HepG2 (cell line): ENCODE results near the gene RARS2. TPM values are rescaled to one million over a fixed set of nuclear protein-coding genes. Genes with fewer than 3 reads are reported as not detected.

Experiments used
- AKAP8 ChIP-seq: sonication (generic); formaldehyde crosslinking; IDR thresholded peaks from 2 replicates; pipeline ENCODE4 v1.5.1; 2020; ENCODE audit warnings: mild to moderate bottlenecking, missing genetic modification reagents
- ARHGAP35 ChIP-seq: sonication (generic); formaldehyde crosslinking; IDR thresholded peaks from 2 replicates; pipeline ENCODE4 v1.9.0; 2022; ENCODE audit warnings: mild to moderate bottlenecking, inconsistent platforms, moderate library complexity, missing genetic modification reagents, borderline replicate concordance
- ESRRA ChIP-seq: sonication (generic); formaldehyde crosslinking; IDR thresholded peaks from 2 replicates; pipeline ENCODE4 v1.5.1; 2020; ENCODE audit warnings: mild to moderate bottlenecking, low read depth, missing genetic modification reagents
- FOXA1 ChIP-seq, 2 experiments: fragments of 450-650 bp in 1 of 2; sonication (generic) in 1 of 2; formaldehyde crosslinking in 1 of 2; IDR thresholded peaks; 2 replicates each; pipeline versions ENCODE4 v1.4.0 to v1.6.1; 2016 to 2020; ENCODE audit warnings: missing genetic modification reagents in 1 of 2
- KLF9 ChIP-seq: IDR thresholded peaks from 2 replicates; pipeline ENCODE4 v1.6.1; 2016; ENCODE audit warnings: low read depth
- MEIS2 ChIP-seq: sonication (generic); formaldehyde crosslinking; IDR thresholded peaks from 2 replicates; pipeline ENCODE4 v1.9.0; 2021; ENCODE audit warnings: mild to moderate bottlenecking, missing genetic modification reagents
- TRAFD1 ChIP-seq: sonication (generic); formaldehyde crosslinking; IDR thresholded peaks from 2 replicates; pipeline ENCODE4 v1.5.1; 2020; ENCODE audit warnings: missing genetic modification reagents, mild to moderate bottlenecking, borderline replicate concordance
- ZFYVE20 ChIP-seq: sonication (generic); formaldehyde crosslinking; IDR thresholded peaks from 2 replicates; pipeline ENCODE4 v1.8.0; 2023; ENCODE audit warnings: low read depth, mild to moderate bottlenecking, moderate library complexity, missing genetic modification reagents, borderline replicate concordance
- ZNF597 ChIP-seq: sonication (generic); formaldehyde crosslinking; IDR thresholded peaks from 2 replicates; pipeline ENCODE4 v1.5.0; 2020; ENCODE audit warnings: missing genetic modification reagents
- ZNF607 ChIP-seq: sonication (generic); formaldehyde crosslinking; IDR thresholded peaks from 2 replicates; pipeline ENCODE4 v1.5.1; 2020; ENCODE audit warnings: missing genetic modification reagents, mild to moderate bottlenecking, borderline replicate concordance
- ZNF672 ChIP-seq: sonication (generic); formaldehyde crosslinking; IDR thresholded peaks from 2 replicates; pipeline ENCODE4 v1.8.1; 2022; ENCODE audit warnings: missing genetic modification reagents
- ZNF7 ChIP-seq: IDR thresholded peaks from 2 replicates; pipeline ENCODE4 v1.6.1; 2016; ENCODE audit warnings: missing biosample characterization, missing genetic modification reagents
- ZNF737 ChIP-seq: sonication (generic); formaldehyde crosslinking; IDR thresholded peaks from 2 replicates; pipeline ENCODE4 v1.5.0; 2020; ENCODE audit warnings: missing genetic modification reagents, mild to moderate bottlenecking, borderline replicate concordance
- polyA plus RNA-seq, 8 experiments: library from polyadenylated mRNA; depleted of rRNA in 3 of 8; stranded (reverse) in 7 of 8; unstranded in 1 of 8; fragments of >200 nt; fragmentation: Illumina TruSeq in 4 of 8; extraction: Trizol in 4 of 8; gene quantifications; 2 replicates each; pipeline versions ENCODE4 v1.2.1 to v1.2.3, GENCODE V29; 2011 to 2016; ENCODE audit warnings: low read depth in 4 of 8, missing spikeins in 1 of 8, mixed read lengths in 1 of 8; ENCODE audit not compliant: insufficient read depth in 1 of 8
- total RNA-seq, 5 experiments: library from RNA; depleted of rRNA; stranded (reverse); fragments of >200 nt; fragmentation: Illumina TruSeq; extraction: Trizol; gene quantifications; 2 replicates each; pipeline ENCODE4 v1.2.3, GENCODE V29; 2016; ENCODE audit warnings: low read depth in 1 of 5
- TF ChIP-seq, protein P1 (sequence below): sonication (generic); formaldehyde crosslinking; IDR thresholded peaks from 2 replicates; pipeline ENCODE4 v1.4.0; 2020; ENCODE audit warnings: missing genetic modification reagents, borderline replicate concordance
- TF ChIP-seq, protein P2 (sequence below): sonication (generic); formaldehyde crosslinking; IDR thresholded peaks from 2 replicates; pipeline ENCODE4 v1.4.0; 2020; ENCODE audit warnings: low read depth, mild to moderate bottlenecking, missing genetic modification reagents
- TF ChIP-seq, protein P3 (sequence below): sonication (generic); formaldehyde crosslinking; conservative IDR thresholded peaks from 2 replicates; pipeline ENCODE4 v1.4.0; 2020; ENCODE audit warnings: missing genetic modification reagents

The RARS2 gene
- total and polyA plus RNA-seq, 2 of the 13 experiments (the other 11 are each of a cell fraction or from before 2014, with no cell fraction given), result 23.4 to 80.1 TPM

GRCh38 chr6:87472525-87473418 lies 117.0 kb downstream of the RARS2 start, which contains the start of gene SLC35A1 (continued):
- TF ChIP-seq, protein P1, sequence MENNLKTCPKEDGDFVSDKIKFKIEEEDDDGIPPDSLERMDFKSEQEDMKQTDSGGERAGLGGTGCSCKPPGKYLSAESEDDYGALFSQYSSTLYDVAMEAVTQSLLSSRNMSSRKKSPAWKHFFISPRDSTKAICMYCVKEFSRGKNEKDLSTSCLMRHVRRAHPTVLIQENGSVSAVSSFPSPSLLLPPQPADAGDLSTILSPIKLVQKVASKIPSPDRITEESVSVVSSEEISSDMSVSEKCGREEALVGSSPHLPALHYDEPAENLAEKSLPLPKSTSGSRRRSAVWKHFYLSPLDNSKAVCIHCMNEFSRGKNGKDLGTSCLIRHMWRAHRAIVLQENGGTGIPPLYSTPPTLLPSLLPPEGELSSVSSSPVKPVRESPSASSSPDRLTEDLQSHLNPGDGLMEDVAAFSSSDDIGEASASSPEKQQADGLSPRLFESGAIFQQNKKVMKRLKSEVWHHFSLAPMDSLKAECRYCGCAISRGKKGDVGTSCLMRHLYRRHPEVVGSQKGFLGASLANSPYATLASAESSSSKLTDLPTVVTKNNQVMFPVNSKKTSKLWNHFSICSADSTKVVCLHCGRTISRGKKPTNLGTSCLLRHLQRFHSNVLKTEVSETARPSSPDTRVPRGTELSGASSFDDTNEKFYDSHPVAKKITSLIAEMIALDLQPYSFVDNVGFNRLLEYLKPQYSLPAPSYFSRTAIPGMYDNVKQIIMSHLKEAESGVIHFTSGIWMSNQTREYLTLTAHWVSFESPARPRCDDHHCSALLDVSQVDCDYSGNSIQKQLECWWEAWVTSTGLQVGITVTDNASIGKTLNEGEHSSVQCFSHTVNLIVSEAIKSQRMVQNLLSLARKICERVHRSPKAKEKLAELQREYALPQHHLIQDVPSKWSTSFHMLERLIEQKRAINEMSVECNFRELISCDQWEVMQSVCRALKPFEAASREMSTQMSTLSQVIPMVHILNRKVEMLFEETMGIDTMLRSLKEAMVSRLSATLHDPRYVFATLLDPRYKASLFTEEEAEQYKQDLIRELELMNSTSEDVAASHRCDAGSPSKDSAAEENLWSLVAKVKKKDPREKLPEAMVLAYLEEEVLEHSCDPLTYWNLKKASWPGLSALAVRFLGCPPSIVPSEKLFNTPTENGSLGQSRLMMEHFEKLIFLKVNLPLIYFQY (CRISPR knock-in tag), result peak; percentile 14; the same call in 1 of the 2 replicates
- TF ChIP-seq MEIS2 (CRISPR knock-in tag) (peak; percentile 38; the same call in 1 of the 2 replicates), ZNF737 (0 out of 2 replicates have a peak, but pooled peaks have one; percentile 24), ZNF672 (no peak), ZFYVE20 (CRISPR knock-in tag) (no peak), KLF9 (CRISPR knock-in tag) (no peak), ESRRA (CRISPR knock-in tag) (no peak), ZNF7 (CRISPR knock-in tag) (no peak), ZNF597 (CRISPR knock-in tag) (no peak), ZNF607 (peak; percentile 56), AKAP8 (CRISPR knock-in tag) (no peak), FOXA1 (IDR thresholded peaks at IDR 0.05) (no peak), FOXA1 (CRISPR knock-in tag; IDR thresholded peaks at IDR 0.05) (0 out of 2 replicates have a peak, but pooled peaks have one; percentile 35), TRAFD1 (CRISPR knock-in tag) (no peak), ARHGAP35 (no peak; the same call in 1 of the 2 replicates)
- TF ChIP-seq, protein P2, sequence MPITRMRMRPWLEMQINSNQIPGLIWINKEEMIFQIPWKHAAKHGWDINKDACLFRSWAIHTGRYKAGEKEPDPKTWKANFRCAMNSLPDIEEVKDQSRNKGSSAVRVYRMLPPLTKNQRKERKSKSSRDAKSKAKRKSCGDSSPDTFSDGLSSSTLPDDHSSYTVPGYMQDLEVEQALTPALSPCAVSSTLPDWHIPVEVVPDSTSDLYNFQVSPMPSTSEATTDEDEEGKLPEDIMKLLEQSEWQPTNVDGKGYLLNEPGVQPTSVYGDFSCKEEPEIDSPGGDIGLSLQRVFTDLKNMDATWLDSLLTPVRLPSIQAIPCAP (CRISPR knock-in tag), result no peak
- TF ChIP-seq, protein P3, sequence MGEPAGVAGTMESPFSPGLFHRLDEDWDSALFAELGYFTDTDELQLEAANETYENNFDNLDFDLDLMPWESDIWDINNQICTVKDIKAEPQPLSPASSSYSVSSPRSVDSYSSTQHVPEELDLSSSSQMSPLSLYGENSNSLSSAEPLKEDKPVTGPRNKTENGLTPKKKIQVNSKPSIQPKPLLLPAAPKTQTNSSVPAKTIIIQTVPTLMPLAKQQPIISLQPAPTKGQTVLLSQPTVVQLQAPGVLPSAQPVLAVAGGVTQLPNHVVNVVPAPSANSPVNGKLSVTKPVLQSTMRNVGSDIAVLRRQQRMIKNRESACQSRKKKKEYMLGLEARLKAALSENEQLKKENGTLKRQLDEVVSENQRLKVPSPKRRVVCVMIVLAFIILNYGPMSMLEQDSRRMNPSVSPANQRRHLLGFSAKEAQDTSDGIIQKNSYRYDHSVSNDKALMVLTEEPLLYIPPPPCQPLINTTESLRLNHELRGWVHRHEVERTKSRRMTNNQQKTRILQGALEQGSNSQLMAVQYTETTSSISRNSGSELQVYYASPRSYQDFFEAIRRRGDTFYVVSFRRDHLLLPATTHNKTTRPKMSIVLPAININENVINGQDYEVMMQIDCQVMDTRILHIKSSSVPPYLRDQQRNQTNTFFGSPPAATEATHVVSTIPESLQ (CRISPR knock-in tag), result 0 out of 2 replicates have a peak, but pooled peaks have one; percentile 40
